Mammary epithelial cell (primary cell): Measurements from ENCODE around the gene FAM193B.

Experiments
- CTCF ChIP-seq, 2 donors: IDR thresholded peaks in 1 of 2; conservative IDR thresholded peaks in 1 of 2; 2 replicates each; pipeline ENCODE4 v1.5.1; 2011 to 2012; ENCODE audit warnings: inconsistent platforms in 2 of 2, low read length in 2 of 2, mild to moderate bottlenecking in 2 of 2, control low read depth in 1 of 2, low read depth in 1 of 2; ENCODE audit not compliant: insufficient read depth in 1 of 2; ENCODE audit errors: extremely low read depth in 1 of 2
- EZH2 ChIP-seq: IDR thresholded peaks from 2 replicates; pipeline ENCODE4 v1.6.1; 2012; ENCODE audit warnings: low read length, inconsistent platforms, borderline replicate concordance

GRCh38 chr5:177524941-177525655 is 29.3 kb downstream of the FAM193B start:
- TF ChIP-seq CTCF (conservative IDR thresholded peaks at IDR 0.05 in 1 of 2, IDR thresholded peaks at IDR 0.05 in 1 of 2; ENCODE audit: extremely low read depth in 1 of 2, insufficient read depth in 1 of 2, low read depth in 1 of 2, low read length in 2 of 2) = no peak
- no peak for TF ChIP-seq EZH2
